HCT116 (cell line): ENCODE results near the gene TMEM200C.

Experiments
- POLR2A ChIP-seq: IDR thresholded peaks from 2 replicates; pipeline ENCODE4 v1.7.0; 2011; ENCODE audit warnings: borderline replicate concordance; ENCODE audit not compliant: insufficient read depth, insufficient read length; ENCODE audit errors: extremely low read depth
- TF ChIP-seq, protein P1 (sequence below), 3 experiments: fragments of 200-600 bp in 1 of 3; sonication (generic) in 1 of 3; IDR thresholded peaks in 2 of 3; conservative IDR thresholded peaks in 1 of 3; 2 replicates each; pipeline ENCODE4 v1.5.1; 2012 to 2017; ENCODE audit warnings: low read depth in 2 of 3, low read length in 2 of 3, antibody characterized with exemption in 1 of 3, borderline replicate concordance in 1 of 3, control low read depth in 1 of 3, mild to moderate bottlenecking in 1 of 3, mixed read lengths in 1 of 3, mixed run types in 1 of 3, moderate library complexity in 1 of 3; ENCODE audit not compliant: insufficient read depth in 1 of 3

DNA sequence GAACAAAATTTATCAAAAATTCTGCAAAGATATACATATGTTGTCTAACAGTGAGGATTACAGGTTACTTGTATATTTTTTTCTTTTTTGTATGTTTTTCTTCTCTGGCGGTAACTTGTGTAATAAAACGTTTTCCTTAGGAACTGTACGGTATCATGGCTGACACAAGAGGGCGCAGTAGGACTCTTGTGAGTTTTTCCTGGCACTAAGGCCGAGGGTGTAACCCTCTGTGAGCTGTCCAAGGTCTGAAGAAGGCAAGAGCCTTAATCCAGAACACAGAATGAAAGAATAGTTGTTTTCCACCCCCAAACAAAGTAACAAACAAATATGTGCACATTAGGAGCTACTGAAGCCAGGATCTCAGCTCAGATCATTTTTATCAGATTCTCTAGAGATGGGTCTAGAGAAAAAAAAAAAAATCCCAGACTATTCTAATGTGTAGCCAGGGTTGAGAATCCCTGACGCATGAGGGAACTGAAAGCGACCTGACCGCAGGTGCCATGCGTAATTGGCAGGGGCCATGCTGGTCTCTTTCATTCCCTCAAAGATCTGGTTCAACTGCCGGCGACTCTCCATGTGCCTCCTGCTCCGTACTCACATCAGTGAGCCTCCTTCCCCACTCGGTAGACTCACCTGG lies 27.0 kb downstream of the TMEM200C start:
- TF ChIP-seq POLR2A, result no peak
- TF ChIP-seq, protein P1, sequence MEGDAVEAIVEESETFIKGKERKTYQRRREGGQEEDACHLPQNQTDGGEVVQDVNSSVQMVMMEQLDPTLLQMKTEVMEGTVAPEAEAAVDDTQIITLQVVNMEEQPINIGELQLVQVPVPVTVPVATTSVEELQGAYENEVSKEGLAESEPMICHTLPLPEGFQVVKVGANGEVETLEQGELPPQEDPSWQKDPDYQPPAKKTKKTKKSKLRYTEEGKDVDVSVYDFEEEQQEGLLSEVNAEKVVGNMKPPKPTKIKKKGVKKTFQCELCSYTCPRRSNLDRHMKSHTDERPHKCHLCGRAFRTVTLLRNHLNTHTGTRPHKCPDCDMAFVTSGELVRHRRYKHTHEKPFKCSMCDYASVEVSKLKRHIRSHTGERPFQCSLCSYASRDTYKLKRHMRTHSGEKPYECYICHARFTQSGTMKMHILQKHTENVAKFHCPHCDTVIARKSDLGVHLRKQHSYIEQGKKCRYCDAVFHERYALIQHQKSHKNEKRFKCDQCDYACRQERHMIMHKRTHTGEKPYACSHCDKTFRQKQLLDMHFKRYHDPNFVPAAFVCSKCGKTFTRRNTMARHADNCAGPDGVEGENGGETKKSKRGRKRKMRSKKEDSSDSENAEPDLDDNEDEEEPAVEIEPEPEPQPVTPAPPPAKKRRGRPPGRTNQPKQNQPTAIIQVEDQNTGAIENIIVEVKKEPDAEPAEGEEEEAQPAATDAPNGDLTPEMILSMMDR (IDR thresholded peaks at IDR 0.05 in 2 of 3, conservative IDR thresholded peaks at IDR 0.05 in 1 of 3; ENCODE audit: borderline replicate concordance in 1 of 3, insufficient read depth in 1 of 3, low read depth in 2 of 3, low read length in 2 of 3), result peak in 2 of 3 experiments; percentile 17 to 42; a peak in 2 of 6 replicates
